Muscle of leg (tissue), 11 donors: Measurements from ENCODE around the gene TMIE. TPM values are rescaled to one million over a fixed set of nuclear protein-coding genes. Genes with fewer than 3 reads are reported as not detected.
A peak's percentile ranks its signal among the peaks of the same experiment; 100 is the strongest.

ENCODE experiments used
- DNase-seq: peaks from one replicate; pipeline ENCODE4 v3.0.0; 2013
- H3K27ac ChIP-seq: one replicate; pipeline ENCODE4 v1.5.1; 2013; ENCODE audit warnings: mild to moderate bottlenecking, low read length, control low read depth
- H3K27me3 ChIP-seq: one replicate; pipeline ENCODE4 v1.6.1; 2013; ENCODE audit warnings: low read length; ENCODE audit not compliant: control insufficient read depth, insufficient read depth
- H3K36me3 ChIP-seq: one replicate; pipeline ENCODE4 v1.6.1; 2013; ENCODE audit warnings: low read length; ENCODE audit not compliant: control insufficient read depth, insufficient read depth
- H3K4me1 ChIP-seq: one replicate; pipeline ENCODE4 v1.6.1; 2013; ENCODE audit warnings: low read length; ENCODE audit not compliant: control insufficient read depth, insufficient read depth
- H3K4me3 ChIP-seq: one replicate; pipeline ENCODE4 v1.5.1; 2013; ENCODE audit warnings: low read length, control low read depth
- H3K9me3 ChIP-seq: replicated peaks from 2 replicates; pipeline ENCODE4 v1.6.1; 2013; ENCODE audit warnings: low read depth, low read length; ENCODE audit not compliant: control insufficient read depth
- WGBS: methylation state at CpG from one replicate; pipeline ENCODE4 v1.1.5; 2013; ENCODE audit warnings: missing lambda C conversion rate; ENCODE audit not compliant: insufficient coverage; 5-methylcytosine and 5-hydroxymethylcytosine counted together
- polyA plus RNA-seq, 8 donors: library from polyadenylated mRNA; unstranded; fragments of 120-200 nt; gene quantifications; one replicate each; pipeline versions ENCODE4 v1.2.1 to v1.2.3, GENCODE V29; 2013; ENCODE audit warnings: inconsistent platforms in 1 of 8, low replicate concordance in 1 of 8; ENCODE audit not compliant: insufficient read length in 8 of 8, insufficient read depth in 1 of 8
- total RNA-seq: library from RNA; stranded (reverse); fragments of 120-200 nt; gene quantifications from one replicate; pipeline ENCODE4 v1.2.4, GENCODE V29; 2013

Gene TMIE
- total and polyA plus RNA-seq, 9 donors: 0.32 to 1.0 (median 0.74) TPM

GRCh38 chr3:46669191-46669999 is 31.8 kb upstream of the TMIE start:
- peak; percentile 0 for DNase-seq
- 83% methylated on average over 8 of the region's 9 CpGs for WGBS
- Histone ChIP-seq H3K4me3 (no peak overlapping the region), H3K9me3 (no peaks in the 10 kb centered on the region), H3K4me1 (peaks cover 12% of the 10 kb centered on the region), H3K36me3 (no peaks in the 10 kb centered on the region), H3K27ac (no peak overlapping the region), H3K27me3 (peaks cover 23% of the 10 kb centered on the region)

DNA sequence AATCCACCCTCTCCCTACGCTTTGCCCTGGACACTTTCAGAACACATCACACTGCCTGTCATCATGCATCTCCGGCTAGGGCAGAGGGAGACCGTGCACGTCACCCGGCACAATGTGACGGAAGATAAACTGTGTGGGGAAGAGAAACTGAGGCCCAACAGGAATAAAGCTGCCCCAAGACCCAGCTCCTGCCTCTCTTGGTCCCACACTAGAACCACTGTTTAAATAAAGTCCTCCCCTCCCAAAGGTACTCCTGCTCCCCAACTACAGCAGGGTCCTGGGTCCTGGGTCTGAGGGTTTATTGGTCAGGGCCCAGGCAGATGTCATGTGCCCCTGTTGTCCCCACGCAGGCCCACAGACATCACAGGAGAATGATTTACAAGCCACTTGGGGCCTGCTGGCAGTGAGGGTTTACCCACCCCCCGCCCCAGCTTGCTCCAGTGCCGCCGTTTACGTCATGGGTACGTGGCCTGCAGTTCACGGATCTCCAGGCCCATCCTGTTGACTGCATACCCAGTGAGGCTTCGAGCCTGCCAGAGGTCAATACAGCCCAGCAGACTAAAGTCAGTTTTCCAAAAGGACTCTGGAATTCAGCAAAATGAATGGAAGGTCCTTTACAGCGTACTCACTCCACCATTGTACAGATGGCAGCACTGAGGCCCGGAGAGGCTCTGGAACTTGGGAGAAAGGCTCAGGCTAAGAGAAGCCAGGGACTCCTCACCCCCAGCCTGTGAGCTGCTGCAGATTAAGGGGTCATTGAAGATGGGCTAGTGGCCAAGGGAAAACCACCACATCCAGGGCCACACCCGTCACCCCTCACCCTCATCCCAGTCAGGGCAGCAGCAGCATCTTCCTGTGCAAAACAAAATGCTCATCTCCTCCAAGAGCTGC is 30.9 kb upstream of the TMIE start:
- peak; percentile 0 for DNase-seq
- WGBS: 81% methylated on average over 5 of the region's 17 CpGs
- H3K4me1 ChIP-seq: peaks cover 11% of the 10 kb centered on the region
- H3K9me3 ChIP-seq: no peaks in the 10 kb centered on the region
- H3K27me3 ChIP-seq: peaks cover 19% of the 10 kb centered on the region
- H3K27ac ChIP-seq: no peak overlapping the region
- no peaks in the 10 kb centered on the region for H3K36me3 ChIP-seq
- no peak overlapping the region for H3K4me3 ChIP-seq

GRCh38 chr3:46670891-46671427 is 30.2 kb upstream of the TMIE start:
- Histone ChIP-seq H3K4me1 (peaks cover 18% of the 10 kb centered on the region), H3K36me3 (no peaks in the 10 kb centered on the region), H3K27me3 (peaks cover 15% of the 10 kb centered on the region), H3K27ac (no peak overlapping the region), H3K4me3 (no peak overlapping the region), H3K9me3 (no peaks in the 10 kb centered on the region)
- 87% methylated on average over 4 of the region's 4 CpGs for WGBS
- no peak for DNase-seq

DNA sequence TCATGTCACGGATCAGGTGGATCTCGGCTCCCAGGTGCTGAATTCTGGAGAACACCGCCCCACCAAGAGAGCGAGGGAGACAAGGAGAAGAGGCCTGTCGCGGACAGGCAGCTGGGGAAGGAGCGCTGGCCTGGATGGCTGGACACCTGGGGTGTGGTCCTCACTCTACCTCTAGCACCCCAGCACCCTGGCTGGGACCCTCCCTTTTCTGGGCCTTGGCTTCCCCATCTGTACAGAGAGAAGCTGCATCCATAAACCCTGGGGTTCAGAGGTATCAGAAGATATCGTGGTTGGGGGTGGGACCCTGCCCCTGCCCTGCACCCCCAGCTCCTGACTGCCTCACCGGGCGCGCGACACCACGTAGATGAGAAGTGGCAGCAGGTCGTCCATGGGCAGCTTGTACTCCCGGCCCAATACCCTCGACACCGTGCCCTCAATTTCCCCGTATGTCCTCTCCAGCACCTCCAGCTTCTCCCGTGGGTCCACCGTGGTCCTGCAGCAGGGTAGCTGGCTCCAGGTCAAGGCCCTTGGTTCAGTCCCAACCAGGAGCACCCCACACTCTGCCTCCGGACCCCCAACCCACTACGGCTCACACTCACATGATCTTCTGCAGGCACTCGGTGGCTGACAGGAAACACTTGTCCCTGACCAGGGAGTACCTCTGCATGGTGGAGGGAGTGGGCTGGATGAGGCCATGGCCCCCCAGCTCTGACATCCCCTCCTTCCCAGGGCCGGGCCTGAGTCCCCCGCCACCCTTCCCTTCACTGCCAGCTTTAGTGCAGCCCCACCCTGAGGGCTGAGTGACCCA is 29.4 kb upstream of the TMIE start:
- 86% methylated on average over 15 of the region's 25 CpGs for WGBS
- peaks cover 22% of the 10 kb centered on the region for H3K4me1 ChIP-seq
- peaks cover 13% of the 10 kb centered on the region for H3K27me3 ChIP-seq
- no peaks in the 10 kb centered on the region for H3K9me3 ChIP-seq
- no peak overlapping the region for H3K4me3 ChIP-seq
- DNase-seq: no peak
- H3K27ac ChIP-seq: no peak overlapping the region
- no peaks in the 10 kb centered on the region for H3K36me3 ChIP-seq

GRCh38 chr3:46672349-46672695 is 28.9 kb upstream of the TMIE start:
- H3K27me3 ChIP-seq: peaks cover 13% of the 10 kb centered on the region
- no peak overlapping the region for H3K4me3 ChIP-seq
- DNase-seq: no peak
- no peak overlapping the region for H3K27ac ChIP-seq
- H3K9me3 ChIP-seq: no peaks in the 10 kb centered on the region
- peaks cover 22% of the 10 kb centered on the region for H3K4me1 ChIP-seq
- WGBS: 88% methylated on average over 5 of the region's 6 CpGs
- no peaks in the 10 kb centered on the region for H3K36me3 ChIP-seq

GRCh38 chr3:46673151-46674030 is 27.8 kb upstream of the TMIE start:
- no peak for DNase-seq
- Histone ChIP-seq H3K27ac (no peak overlapping the region), H3K4me3 (no peak overlapping the region), H3K27me3 (peaks cover 9% of the 10 kb centered on the region), H3K9me3 (no peaks in the 10 kb centered on the region), H3K36me3 (no peaks in the 10 kb centered on the region), H3K4me1 (peaks cover 23% of the 10 kb centered on the region)
- WGBS: 61% methylated on average over 9 of the region's 10 CpGs

DNA sequence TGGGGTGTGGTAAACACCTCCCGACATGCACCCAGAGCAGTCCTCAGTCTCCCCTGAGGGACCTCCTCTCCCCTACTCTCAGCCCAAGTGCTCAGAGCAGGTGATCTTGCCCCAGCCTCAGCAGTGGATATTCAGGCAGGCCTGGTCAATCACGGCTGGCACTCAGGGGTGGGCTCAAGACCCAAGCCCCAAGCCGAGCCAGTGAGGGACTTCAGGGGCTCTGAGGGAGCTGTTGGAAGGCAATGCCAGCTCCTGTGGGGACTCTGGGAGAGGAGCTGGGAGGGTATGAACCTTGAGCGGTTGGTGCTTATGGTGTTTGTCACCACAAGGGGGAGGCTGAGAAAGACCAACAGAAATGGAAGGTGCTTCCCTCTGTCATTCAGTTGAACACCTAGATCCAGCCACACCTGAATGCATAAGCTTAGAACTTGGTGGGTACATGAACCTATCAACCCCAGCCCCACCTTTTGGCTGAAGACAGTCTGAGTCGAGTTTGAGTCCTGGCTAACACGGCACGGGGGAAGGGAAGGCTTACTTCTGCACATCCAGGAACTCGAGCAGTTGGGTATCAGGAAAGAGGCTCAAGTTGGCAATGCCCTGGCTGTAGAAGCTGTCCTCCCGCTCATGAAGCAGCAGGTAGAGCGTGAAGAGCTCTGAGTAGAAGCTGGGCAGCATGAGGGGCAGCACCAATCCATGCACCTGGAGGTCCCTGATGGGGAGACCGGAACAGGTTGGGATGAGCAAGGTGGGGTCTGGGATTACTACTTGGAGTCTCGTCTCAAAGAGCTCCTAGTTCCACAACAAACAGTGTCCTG is 27.0 kb upstream of the TMIE start:
- H3K27me3 ChIP-seq: peaks cover 9% of the 10 kb centered on the region
- no peaks in the 10 kb centered on the region for H3K9me3 ChIP-seq
- no peak overlapping the region for H3K4me3 ChIP-seq
- H3K27ac ChIP-seq: no peak overlapping the region
- DNase-seq: no peak
- no peaks in the 10 kb centered on the region for H3K36me3 ChIP-seq
- 93% methylated on average over 9 of the region's 12 CpGs for WGBS
- H3K4me1 ChIP-seq: peaks cover 23% of the 10 kb centered on the region

GRCh38 chr3:46675426-46675825 is 25.8 kb upstream of the TMIE start:
- Histone ChIP-seq H3K4me3 (no peak overlapping the region), H3K36me3 (no peaks in the 10 kb centered on the region), H3K9me3 (no peaks in the 10 kb centered on the region), H3K27me3 (peaks cover 9% of the 10 kb centered on the region), H3K4me1 (peaks cover 23% of the 10 kb centered on the region), H3K27ac (no peak overlapping the region)
- 77% methylated on average over 3 of the region's 6 CpGs for WGBS
- DNase-seq: no peak
